MV-4-11 (cell line): ENCODE measurements around the gene AGAP4.
"Not testable (repeated sequence)": the region's sequence is repeated elsewhere in the genome, so short reads cannot be mapped to it uniquely, and the experiment has no call there.

Experiments
- DNase-seq: peaks from one replicate; lab custom pipeline; 2025; lab: John Stamatoyannopoulos, UW

The AGAP4 gene

GRCh38 chr10:45790694-45791426 is 56.4 kb downstream of the AGAP4 start:
- not testable (repeated sequence) for DNase-seq

GRCh38 chr10:45789991-45790390 is 57.3 kb downstream of the AGAP4 start:
- not testable (repeated sequence) for DNase-seq

- DNase-seq, result not testable (repeated sequence)
These were observed 60.0 kb downstream of the AGAP4 start for GRCh38 chr10:45787212-45787741.

GRCh38 chr10:45786217-45786616 is 61.1 kb downstream of the AGAP4 start:
- not testable (repeated sequence) for DNase-seq
